ENCODE data around the gene MRPL14.

Gene MRPL14

GRCh38 chr6:44071670-44072451, 55.4 kb downstream of the MRPL14 start:
- DNase-seq (ENCODE audit: insufficient read length, low spot score), result no peak
- FAIRE-seq, result no peak

GRCh38 chr6:44068607-44069296, 58.5 kb downstream of the MRPL14 start:
- no peak for DNase-seq (ENCODE audit: insufficient read length, low spot score)
- FAIRE-seq, result no peak

GRCh38 chr6:44067173-44068139, 59.8 kb downstream of the MRPL14 start:
- DNase-seq (ENCODE audit: insufficient read length, low spot score), result no peak
- no peak for FAIRE-seq

GRCh38 chr6:44066394-44067172, 60.7 kb downstream of the MRPL14 start:
- FAIRE-seq (no peak), DNase-seq (ENCODE audit: insufficient read length, low spot score) (no peak)

GRCh38 chr6:44065443-44066140, 61.7 kb downstream of the MRPL14 start:
- FAIRE-seq (no peak), DNase-seq (ENCODE audit: insufficient read length, low spot score) (no peak)

- FAIRE-seq (no peak), DNase-seq (ENCODE audit: insufficient read length, low spot score) (no peak)
Measured at GRCh38 chr6:44064948-44065272, 62.3 kb downstream of the MRPL14 start.

- DNase-seq (ENCODE audit: insufficient read length, low spot score) (no peak), FAIRE-seq (no peak)
Measured at GRCh38 chr6:44064089-44064947, 62.9 kb downstream of the MRPL14 start.

GRCh38 chr6:44063561-44064059, 63.6 kb downstream of the MRPL14 start:
- FAIRE-seq (no peak), DNase-seq (ENCODE audit: insufficient read length, low spot score) (no peak)
